HCT116 (cell line): ENCODE data around the gene CFAP77. TPM values are rescaled to one million over a fixed set of nuclear protein-coding genes. Genes with fewer than 3 reads are reported as not detected.

ENCODE experiments used
- ATAC-seq: fragments of 200-7000 bp; cut with Tn5 transposase; 2 replicates; pipeline ENCODE4 v1.9.1; 2020; ENCODE audit warnings: mild to moderate bottlenecking, moderate library complexity
- BruUV-seq: library from RNA; stranded (reverse); fragments of 400-500 nt; replicated peaks from 2 replicates; lab custom pipeline; 2021; lab: Mats Ljungman, UMichigan
- CTCF ChIA-PET: fragments of 300-600 bp; sonication (Branson Sonifier 250); formaldehyde crosslinking; loops from one replicate; lab custom pipeline; 2021; ENCODE audit warnings: antibody characterized with exemption; lab: Charles Lee
- POLR2A ChIA-PET: fragments of 300-600, 350-600 bp; sonication (Branson Sonifier 250); formaldehyde crosslinking; loops from one replicate; lab custom pipeline; 2021; ENCODE audit warnings: antibody characterized with exemption; lab: Charles Lee
- RAD21 ChIA-PET, 2 experiments: fragments of 300-600 bp; sonication (Branson Sonifier 250); formaldehyde crosslinking; loops; one replicate each; lab custom pipeline; 2023; ENCODE audit warnings: low total read pairs in 2 of 2; ENCODE audit not compliant: uncharacterized antibody in 2 of 2, unreplicated experiment in 2 of 2, low non-redundant PET in 1 of 2; lab: Charles Lee
- DNase-seq: peaks from one replicate; pipeline ENCODE4 v3.0.0-alpha.2; 2010; ENCODE audit warnings: low read depth, low spot score
- H2AFZ ChIP-seq: fragments of 200-600 bp; shearing (Covaris generic), sonication (generic); 2 replicates; pipeline ENCODE4 v1.6.1; 2017; ENCODE audit warnings: low read depth, mixed run types, mixed read lengths, antibody characterized with exemption, low read length; ENCODE audit not compliant: poor library complexity, severe bottlenecking
- H3K27ac ChIP-seq: 2 replicates; pipeline ENCODE4 v1.5.1; 2012; ENCODE audit warnings: low read depth, low read length
- H3K27me3 ChIP-seq: fragments of 200-600 bp; sonication (generic); 2 replicates; pipeline ENCODE4 v1.6.1; 2016; ENCODE audit warnings: mixed run types, low read length, mixed read lengths; ENCODE audit not compliant: insufficient read depth
- H3K36me3 ChIP-seq, 2 experiments: fragments of 200-500 bp in 1 of 2; fragments of 200-600 bp in 1 of 2; sonication (Bioruptor generic) in 1 of 2; sonication (generic) in 1 of 2; 2 replicates each; pipeline versions ENCODE4 v1.5.1 to v1.6.1; 2014 to 2016; ENCODE audit warnings: low read length in 2 of 2, inconsistent platforms in 1 of 2, mixed read lengths in 1 of 2, mixed run types in 1 of 2; ENCODE audit not compliant: insufficient read depth in 2 of 2, control insufficient read depth in 1 of 2
- H3K4me1 ChIP-seq, 2 experiments: fragments of 200-600 bp in 1 of 2; sonication (generic) in 1 of 2; 2 replicates each; pipeline versions ENCODE4 v1.5.1 to v1.6.1; 2012 to 2017; ENCODE audit warnings: low read length in 2 of 2, inconsistent platforms in 1 of 2, mild to moderate bottlenecking in 1 of 2, mixed read lengths in 1 of 2, mixed run types in 1 of 2, moderate library complexity in 1 of 2; ENCODE audit not compliant: insufficient read depth in 2 of 2, control insufficient read depth in 1 of 2
- H3K4me2 ChIP-seq: fragments of 200-600 bp; sonication (generic); 2 replicates; pipeline ENCODE4 v1.6.1; 2017; ENCODE audit warnings: mixed run types, low read length, mixed read lengths
- H3K4me3 ChIP-seq, 2 experiments: fragments of 200-600 bp in 1 of 2; sonication (generic) in 1 of 2; replicated peaks in 1 of 2; 2 replicates each; pipeline ENCODE4 v1.5.1; 2011 to 2016; ENCODE audit warnings: low read length in 2 of 2, control low read depth in 1 of 2, low read depth in 1 of 2, mild to moderate bottlenecking in 1 of 2, mixed read lengths in 1 of 2, mixed run types in 1 of 2
- H3K79me2 ChIP-seq: fragments of 200-600 bp; sonication (generic); 2 replicates; pipeline ENCODE4 v1.6.1; 2017; ENCODE audit warnings: mild to moderate bottlenecking, mixed run types, low read length, moderate library complexity, mixed read lengths; ENCODE audit not compliant: insufficient read depth
- H3K9ac ChIP-seq: fragments of 200-600 bp; sonication (generic); 2 replicates; pipeline ENCODE4 v1.6.1; 2016; ENCODE audit warnings: low read length, mixed read lengths
- H3K9me2 ChIP-seq: fragments of 200-600 bp; sonication (generic), shearing (Covaris generic); 2 replicates; pipeline ENCODE4 v1.6.1; 2017; ENCODE audit warnings: mixed run types, mild to moderate bottlenecking, moderate library complexity; ENCODE audit not compliant: insufficient read depth
- H3K9me3 ChIP-seq, 2 experiments: fragments of 200-500 bp in 1 of 2; fragments of 200-600 bp in 1 of 2; sonication (Bioruptor generic) in 1 of 2; sonication (generic) in 1 of 2; 2 replicates each; pipeline ENCODE4 v1.6.1; 2014 to 2017; ENCODE audit warnings: low read length in 2 of 2, mixed read lengths in 2 of 2, inconsistent platforms in 1 of 2, low read depth in 1 of 2, mild to moderate bottlenecking in 1 of 2, mixed run types in 1 of 2, moderate library complexity in 1 of 2; ENCODE audit not compliant: control insufficient read depth in 1 of 2, insufficient read depth in 1 of 2
- H4K20me1 ChIP-seq: fragments of 200-600 bp; sonication (generic), shearing (Covaris generic); 2 replicates; pipeline ENCODE4 v1.6.1; 2017; ENCODE audit warnings: mixed run types, mild to moderate bottlenecking, moderate library complexity; ENCODE audit not compliant: insufficient read depth
- CBX3 ChIP-seq: IDR thresholded peaks from 2 replicates; pipeline ENCODE4 v1.6.1; 2012; ENCODE audit warnings: low read depth
- CEBPB ChIP-seq: IDR thresholded peaks from 2 replicates; pipeline ENCODE4 v1.6.1; 2012; ENCODE audit warnings: low read depth
- EGR1 ChIP-seq: IDR thresholded peaks from 2 replicates; pipeline ENCODE4 v1.6.1; 2012; ENCODE audit warnings: low read depth
- ELF1 ChIP-seq: IDR thresholded peaks from 2 replicates; pipeline ENCODE4 v1.6.1; 2012; ENCODE audit warnings: low read depth, borderline replicate concordance
- EZH2 ChIP-seq: fragments of 200-600 bp; sonication (generic); IDR thresholded peaks from 2 replicates; pipeline ENCODE4 v1.6.1; 2017; ENCODE audit warnings: antibody characterized with exemption, mixed run types
- EZH2phosphoT487 ChIP-seq: fragments of 200-600 bp; IDR thresholded peaks from 2 replicates; pipeline ENCODE4 v1.6.1; 2018; ENCODE audit warnings: antibody characterized with exemption, borderline replicate concordance
- FOSL1 ChIP-seq: IDR thresholded peaks from 2 replicates; pipeline ENCODE4 v1.6.1; 2012; ENCODE audit warnings: low read depth
- POLR2A ChIP-seq: IDR thresholded peaks from 2 replicates; pipeline ENCODE4 v1.7.0; 2011; ENCODE audit warnings: borderline replicate concordance; ENCODE audit not compliant: insufficient read depth, insufficient read length; ENCODE audit errors: extremely low read depth
- POLR2AphosphoS5 ChIP-seq: IDR thresholded peaks from 2 replicates; pipeline ENCODE4 v1.6.1; 2011; ENCODE audit warnings: mild to moderate bottlenecking, low read depth, low read length, moderate library complexity
- SIN3A ChIP-seq: IDR thresholded peaks from 2 replicates; pipeline ENCODE4 v1.6.1; 2012; ENCODE audit warnings: low read depth
- SP1 ChIP-seq: IDR thresholded peaks from 2 replicates; pipeline ENCODE4 v1.6.1; 2012; ENCODE audit warnings: low read depth
- SRF ChIP-seq: IDR thresholded peaks from 2 replicates; pipeline ENCODE4 v1.6.1; 2012; ENCODE audit warnings: low read depth
- TCF7L2 ChIP-seq: IDR thresholded peaks from 2 replicates; pipeline ENCODE4 v1.7.0; 2011; ENCODE audit warnings: borderline replicate concordance, inconsistent platforms; ENCODE audit not compliant: insufficient read depth, insufficient read length; ENCODE audit errors: extremely low read depth
- ZFX ChIP-seq: fragments of 450-650 bp; IDR thresholded peaks from 2 replicates; pipeline ENCODE4 v1.6.1; 2017
- ZNF274 ChIP-seq: fragments of 200-500 bp; sonication (Bioruptor generic); IDR thresholded peaks from 2 replicates; pipeline ENCODE4 v1.6.1; 2014; ENCODE audit warnings: mild to moderate bottlenecking, low read depth, low read length, inconsistent platforms
- intact Hi-C: fragments of 100-400 bp; cut with micrococcal nuclease; formaldehyde crosslinking; loops from 2 replicates; pipeline ENCODE4 v1.10.0; 2022
- total RNA-seq: library from RNA; stranded (reverse); gene quantifications from one replicate; pipeline ENCODE4 v1.2.1, GENCODE V29; 2021; ENCODE audit not compliant: unreplicated experiment
- TF ChIP-seq, protein P1 (sequence below): IDR thresholded peaks from 2 replicates; pipeline ENCODE4 v1.6.1; 2012
- TF ChIP-seq, protein P2 (sequence below): IDR thresholded peaks from 2 replicates; pipeline ENCODE4 v1.6.1; 2011; ENCODE audit warnings: mild to moderate bottlenecking, low read length, moderate library complexity; ENCODE audit not compliant: insufficient replicate concordance; ENCODE audit errors: extremely low read depth
- TF ChIP-seq, protein P3 (sequence below), 3 experiments: fragments of 200-600 bp in 1 of 3; sonication (generic) in 1 of 3; IDR thresholded peaks in 2 of 3; conservative IDR thresholded peaks in 1 of 3; 2 replicates each; pipeline ENCODE4 v1.5.1; 2012 to 2017; ENCODE audit warnings: low read depth in 2 of 3, low read length in 2 of 3, antibody characterized with exemption in 1 of 3, borderline replicate concordance in 1 of 3, control low read depth in 1 of 3, mild to moderate bottlenecking in 1 of 3, mixed read lengths in 1 of 3, mixed run types in 1 of 3, moderate library complexity in 1 of 3; ENCODE audit not compliant: insufficient read depth in 1 of 3

Gene CFAP77
- total RNA-seq, 1 experiment from 2014 or later = 0.98 TPM

DNA sequence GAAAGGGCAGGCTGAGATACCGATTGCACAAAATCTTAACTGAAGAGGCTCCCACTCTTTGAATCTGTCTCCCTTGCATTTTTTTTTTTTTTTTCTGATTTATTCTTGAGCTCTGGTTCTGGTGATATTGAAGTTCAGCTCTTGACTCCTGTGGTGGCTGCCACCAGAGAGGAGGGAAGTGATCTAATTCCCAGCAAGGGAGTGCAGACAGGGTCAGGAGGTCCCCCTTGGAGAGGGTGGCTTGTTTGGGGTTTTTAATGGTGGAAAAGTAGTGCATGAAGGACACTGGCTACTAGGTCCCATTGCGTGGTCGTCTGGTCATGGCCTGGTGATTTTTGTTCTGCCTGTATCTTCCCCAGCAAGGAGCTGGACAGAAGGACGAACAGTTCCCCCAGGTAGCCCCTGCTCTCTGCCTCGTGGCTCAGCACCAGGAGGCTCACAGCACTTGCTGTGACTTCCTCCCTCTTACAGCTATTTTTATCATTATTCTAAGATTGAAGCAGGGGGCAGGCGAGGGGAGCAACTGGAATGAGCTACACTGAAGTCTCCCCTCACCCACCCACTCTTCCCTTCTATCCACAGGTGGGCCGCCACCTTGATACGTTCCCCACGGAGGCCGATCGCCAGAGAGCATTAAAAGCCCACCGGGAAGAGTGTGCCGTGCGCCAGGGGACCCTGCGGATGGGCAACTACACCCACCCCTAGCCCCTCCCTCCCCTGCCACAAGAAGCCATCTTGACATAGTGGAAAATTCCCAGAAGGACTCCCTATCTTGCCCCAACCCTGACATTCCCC lies 162.0 kb downstream of the CFAP77 start:
- Histone ChIP-seq H3K9me2 (no peaks in the 10 kb centered on the region), H3K4me1 (peaks cover 0 to 6% of the 10 kb centered on the region in 2 experiments; a peak in 2 of 4 replicates), H4K20me1 (no peaks in the 10 kb centered on the region), H3K4me2 (no peak overlapping the region), H3K9ac (no peak overlapping the region), H3K27ac (no peak overlapping the region), H3K36me3 (no peaks in the 10 kb centered on the region), H3K9me3 (no peaks in the 10 kb centered on the region), H3K79me2 (no peaks in the 10 kb centered on the region), H3K27me3 (peaks cover 7% of the 10 kb centered on the region), H2AFZ (no peak overlapping the region), H3K4me3 (no peak overlapping the region)
- intact Hi-C loops = loop anchor here (10.0 kb wide), 1 partner anchor 307 kb away; no protein-coding TSS in a partner anchor
- ATAC-seq = no peak
- DNase-seq = no peak
- no TSS peak for BruUV-seq
- TF ChIP-seq POLR2AphosphoS5 (no peak), TCF7L2 (no peak), SRF (no peak), CEBPB (no peak), ZFX (no peak), EZH2phosphoT487 (no peak), ZNF274 (no peak), EGR1 (no peak), FOSL1 (no peak), POLR2A (no peak), ELF1 (no peak), SP1 (no peak), EZH2 (no peak), CBX3 (no peak), SIN3A (no peak)
- TF ChIP-seq, protein P1, sequence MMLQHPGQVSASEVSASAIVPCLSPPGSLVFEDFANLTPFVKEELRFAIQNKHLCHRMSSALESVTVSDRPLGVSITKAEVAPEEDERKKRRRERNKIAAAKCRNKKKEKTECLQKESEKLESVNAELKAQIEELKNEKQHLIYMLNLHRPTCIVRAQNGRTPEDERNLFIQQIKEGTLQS = no peak
- TF ChIP-seq, protein P2, sequence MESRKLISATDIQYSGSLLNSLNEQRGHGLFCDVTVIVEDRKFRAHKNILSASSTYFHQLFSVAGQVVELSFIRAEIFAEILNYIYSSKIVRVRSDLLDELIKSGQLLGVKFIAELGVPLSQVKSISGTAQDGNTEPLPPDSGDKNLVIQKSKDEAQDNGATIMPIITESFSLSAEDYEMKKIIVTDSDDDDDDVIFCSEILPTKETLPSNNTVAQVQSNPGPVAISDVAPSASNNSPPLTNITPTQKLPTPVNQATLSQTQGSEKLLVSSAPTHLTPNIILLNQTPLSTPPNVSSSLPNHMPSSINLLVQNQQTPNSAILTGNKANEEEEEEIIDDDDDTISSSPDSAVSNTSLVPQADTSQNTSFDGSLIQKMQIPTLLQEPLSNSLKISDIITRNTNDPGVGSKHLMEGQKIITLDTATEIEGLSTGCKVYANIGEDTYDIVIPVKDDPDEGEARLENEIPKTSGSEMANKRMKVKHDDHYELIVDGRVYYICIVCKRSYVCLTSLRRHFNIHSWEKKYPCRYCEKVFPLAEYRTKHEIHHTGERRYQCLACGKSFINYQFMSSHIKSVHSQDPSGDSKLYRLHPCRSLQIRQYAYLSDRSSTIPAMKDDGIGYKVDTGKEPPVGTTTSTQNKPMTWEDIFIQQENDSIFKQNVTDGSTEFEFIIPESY = no peak
- TF ChIP-seq, protein P3, sequence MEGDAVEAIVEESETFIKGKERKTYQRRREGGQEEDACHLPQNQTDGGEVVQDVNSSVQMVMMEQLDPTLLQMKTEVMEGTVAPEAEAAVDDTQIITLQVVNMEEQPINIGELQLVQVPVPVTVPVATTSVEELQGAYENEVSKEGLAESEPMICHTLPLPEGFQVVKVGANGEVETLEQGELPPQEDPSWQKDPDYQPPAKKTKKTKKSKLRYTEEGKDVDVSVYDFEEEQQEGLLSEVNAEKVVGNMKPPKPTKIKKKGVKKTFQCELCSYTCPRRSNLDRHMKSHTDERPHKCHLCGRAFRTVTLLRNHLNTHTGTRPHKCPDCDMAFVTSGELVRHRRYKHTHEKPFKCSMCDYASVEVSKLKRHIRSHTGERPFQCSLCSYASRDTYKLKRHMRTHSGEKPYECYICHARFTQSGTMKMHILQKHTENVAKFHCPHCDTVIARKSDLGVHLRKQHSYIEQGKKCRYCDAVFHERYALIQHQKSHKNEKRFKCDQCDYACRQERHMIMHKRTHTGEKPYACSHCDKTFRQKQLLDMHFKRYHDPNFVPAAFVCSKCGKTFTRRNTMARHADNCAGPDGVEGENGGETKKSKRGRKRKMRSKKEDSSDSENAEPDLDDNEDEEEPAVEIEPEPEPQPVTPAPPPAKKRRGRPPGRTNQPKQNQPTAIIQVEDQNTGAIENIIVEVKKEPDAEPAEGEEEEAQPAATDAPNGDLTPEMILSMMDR (IDR thresholded peaks at IDR 0.05 in 2 of 3, conservative IDR thresholded peaks at IDR 0.05 in 1 of 3; ENCODE audit: borderline replicate concordance in 1 of 3, insufficient read depth in 1 of 3, low read depth in 2 of 3, low read length in 2 of 3) = no peak
- ChIA-PET CTCF (interaction anchor here (1.1 to 1.5 kb wide), 3 partner anchors 65 to 160 kb away, joined by 3 to 4 read pairs (median 3); no protein-coding TSS in a partner anchor), POLR2A (no interaction called here), RAD21 (interaction anchor here in 1 of 2 experiments (0.6 kb wide), 1 partner anchor 287 kb away, joined by 4 read pairs; no protein-coding TSS in a partner anchor)
